Peyer's patch (tissue), 4 donors: ENCODE data around the gene NAT8. TPM values are rescaled to one million over a fixed set of nuclear protein-coding genes. Genes with fewer than 3 reads are reported as not detected.
A peak's percentile ranks its signal among the peaks of the same experiment; 100 is the strongest.
"Not testable (repeated sequence)": the region's sequence is repeated elsewhere in the genome, so short reads cannot be mapped to it uniquely, and the experiment has no call there.

Experiments
- DNase-seq, 3 donors: peaks; one replicate each; pipeline ENCODE4 v3.0.0-alpha.2; 2017 to 2019
- H3K27ac ChIP-seq, 4 donors: fragments of 200-600 bp; sonication (generic); one replicate each; pipeline ENCODE4 v1.5.1; 2016 to 2019
- H3K27me3 ChIP-seq, 2 donors: fragments of 200-600 bp; sonication (generic); one replicate each; pipeline ENCODE4 v1.5.1; 2019
- H3K36me3 ChIP-seq, 3 donors: fragments of 200-600 bp; sonication (generic); one replicate each; pipeline ENCODE4 v1.5.1; 2016 to 2019
- H3K4me1 ChIP-seq, 4 donors: fragments of 200-600 bp; sonication (generic); one replicate each; pipeline ENCODE4 v1.5.1; 2016 to 2019
- H3K4me3 ChIP-seq, 4 donors: fragments of 200-600 bp; sonication (generic); 1 replicate in 3 of 4; 2 replicates in 1 of 4; pipeline ENCODE4 v1.5.1; 2016 to 2019; ENCODE audit warnings: mild to moderate bottlenecking in 1 of 4
- H3K9me3 ChIP-seq, 4 donors: fragments of 200-600 bp; sonication (generic); one replicate each; pipeline ENCODE4 v1.5.1; 2016 to 2019; ENCODE audit warnings: mild to moderate bottlenecking in 1 of 4
- CTCF ChIP-seq, 6 experiments: fragments of 450-650 bp in 4 of 6; fragments of 200-600 bp in 2 of 6; sonication (generic) in 1 of 6; IDR thresholded peaks; one replicate each; pipeline ENCODE4 v1.5.1; 2017 to 2019; ENCODE audit warnings: antibody characterized with exemption in 6 of 6, mild to moderate bottlenecking in 3 of 6, moderate library complexity in 1 of 6
- POLR2A ChIP-seq, 2 donors: fragments of 450-650 bp; IDR thresholded peaks; one replicate each; pipeline ENCODE4 v1.5.1; 2017; ENCODE audit warnings: antibody characterized with exemption in 2 of 2, mild to moderate bottlenecking in 2 of 2, moderate library complexity in 2 of 2
- total RNA-seq, 4 donors: library from RNA; depleted of rRNA; stranded (reverse); fragments of >200 nt; gene quantifications; one replicate each; pipeline ENCODE4 v1.1.0, GENCODE V29; 2016

The NAT8 gene
- total RNA-seq, 4 donors from 2014 or later: 8.5 to 25.4 (median 9.2) TPM; not detected in 1

- H3K4me3 ChIP-seq: no peak overlapping the region
- no peaks in the 10 kb centered on the region for H3K36me3 ChIP-seq
- TF ChIP-seq POLR2A (IDR thresholded peaks at IDR 0.05) (no peak), CTCF (IDR thresholded peaks at IDR 0.05) (peak in 3 of 6 experiments; percentile 11 to 32 (median 21))
- DNase-seq: no peak
- no peaks in the 10 kb centered on the region for H3K9me3 ChIP-seq
- H3K4me1 ChIP-seq: no peaks in the 10 kb centered on the region
- H3K27ac ChIP-seq: no peak overlapping the region
- no peaks in the 10 kb centered on the region for H3K27me3 ChIP-seq
Measured at GRCh38 chr2:73651591-73652230, 9.5 kb upstream of the NAT8 start.

- H3K4me3 ChIP-seq, DNase-seq, H3K27me3 ChIP-seq, H3K36me3 ChIP-seq, H3K4me1 ChIP-seq, H3K27ac ChIP-seq, H3K9me3 ChIP-seq: not testable (repeated sequence)
- peak in 1 of 6 experiments; percentile 7 for TF ChIP-seq CTCF (IDR thresholded peaks at IDR 0.05)
Measured at GRCh38 chr2:73647690-73648089, 5.5 kb upstream of the NAT8 start.

DNA sequence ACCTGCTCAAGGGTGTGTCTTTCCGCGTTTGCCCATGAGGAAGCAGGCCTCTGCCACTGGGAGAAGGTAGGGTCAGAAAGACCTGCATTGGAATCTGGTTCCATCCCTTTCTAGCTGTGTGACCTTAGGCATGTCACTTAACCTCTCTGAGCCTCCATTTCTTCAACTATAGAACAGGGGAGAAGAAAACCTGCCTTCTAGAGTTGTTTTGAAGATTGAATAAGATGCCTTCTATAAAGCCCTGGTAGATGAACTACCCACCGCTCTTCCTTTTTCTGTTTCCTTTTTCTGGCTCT is 507 bp downstream of the NAT8 start:
- no peaks in the 10 kb centered on the region for H3K36me3 ChIP-seq
- TF ChIP-seq CTCF (IDR thresholded peaks at IDR 0.05) (no peak), POLR2A (IDR thresholded peaks at IDR 0.05) (no peak)
- no peak for DNase-seq

GRCh38 chr2:73640946-73641766 is 1.1 kb downstream of the NAT8 start:
- Histone ChIP-seq H3K4me1 (peaks cover 0 to 31% (median 0%) of the 10 kb centered on the region in 4 donors), H3K27ac (no peak overlapping the region), H3K27me3 (no peaks in the 10 kb centered on the region), H3K9me3 (no peaks in the 10 kb centered on the region), H3K4me3 (no peak overlapping the region), H3K36me3 (no peaks in the 10 kb centered on the region)
- TF ChIP-seq POLR2A (IDR thresholded peaks at IDR 0.05): no peak
- TF ChIP-seq CTCF (IDR thresholded peaks at IDR 0.05): no peak
- no peak for DNase-seq

More for the DNA sequence above, 507 bp downstream of the NAT8 start:
- H3K27ac ChIP-seq: no peak overlapping the region
- H3K4me3 ChIP-seq: no peak overlapping the region
- H3K27me3 ChIP-seq: no peaks in the 10 kb centered on the region
- no peaks in the 10 kb centered on the region for H3K9me3 ChIP-seq
- H3K4me1 ChIP-seq: peaks cover 0 to 31% (median 0%) of the 10 kb centered on the region in 4 donors

DNA sequence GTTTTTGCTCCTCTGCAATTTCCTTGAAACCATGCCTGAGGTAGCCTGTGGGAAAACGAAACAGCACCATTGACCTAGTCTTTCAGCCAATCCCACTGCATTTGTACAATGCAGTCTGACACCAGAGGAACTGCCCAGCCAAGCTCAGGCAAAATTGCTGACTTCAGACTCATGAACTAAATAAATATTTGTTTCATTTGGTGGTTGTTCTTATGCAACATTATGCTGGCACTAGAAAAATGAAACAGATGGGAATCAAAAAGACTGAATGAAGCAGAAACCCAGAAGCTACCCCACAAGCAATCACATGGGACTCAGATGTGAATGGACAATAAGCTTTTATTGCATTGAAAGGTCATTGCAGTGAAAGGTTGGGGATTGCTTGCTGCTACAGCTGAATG is 1.7 kb downstream of the NAT8 start:
- Histone ChIP-seq H3K27ac (no peak overlapping the region), H3K4me3 (no peak overlapping the region), H3K27me3 (no peaks in the 10 kb centered on the region), H3K9me3 (no peaks in the 10 kb centered on the region), H3K36me3 (no peaks in the 10 kb centered on the region), H3K4me1 (peaks cover 0 to 31% (median 0%) of the 10 kb centered on the region in 4 donors)
- no peak for DNase-seq
- TF ChIP-seq CTCF (IDR thresholded peaks at IDR 0.05) (no peak), POLR2A (IDR thresholded peaks at IDR 0.05) (no peak)
